GM18511 (cell line): Measurements from ENCODE around the gene ALG12.
"Not testable (repeated sequence)": the region's sequence is repeated elsewhere in the genome, so short reads cannot be mapped to it uniquely, and the experiment has no call there.

Source experiments
- ATAC-seq: cut with Tn5 transposase; IDR thresholded peaks from one replicate; pipeline ENCODE4 v1.9.1; 2021; ENCODE audit warnings: mild to moderate bottlenecking, moderate library complexity; ENCODE audit not compliant: unreplicated experiment

The ALG12 gene

GRCh38 chr22:49947296-49947622, 29.0 kb upstream of the ALG12 start:
- no peak for ATAC-seq

GRCh38 chr22:49946612-49947295, 28.5 kb upstream of the ALG12 start:
- no peak for ATAC-seq

GRCh38 chr22:49945042-49945794, 27.0 kb upstream of the ALG12 start:
- not testable (repeated sequence) for ATAC-seq

DNA sequence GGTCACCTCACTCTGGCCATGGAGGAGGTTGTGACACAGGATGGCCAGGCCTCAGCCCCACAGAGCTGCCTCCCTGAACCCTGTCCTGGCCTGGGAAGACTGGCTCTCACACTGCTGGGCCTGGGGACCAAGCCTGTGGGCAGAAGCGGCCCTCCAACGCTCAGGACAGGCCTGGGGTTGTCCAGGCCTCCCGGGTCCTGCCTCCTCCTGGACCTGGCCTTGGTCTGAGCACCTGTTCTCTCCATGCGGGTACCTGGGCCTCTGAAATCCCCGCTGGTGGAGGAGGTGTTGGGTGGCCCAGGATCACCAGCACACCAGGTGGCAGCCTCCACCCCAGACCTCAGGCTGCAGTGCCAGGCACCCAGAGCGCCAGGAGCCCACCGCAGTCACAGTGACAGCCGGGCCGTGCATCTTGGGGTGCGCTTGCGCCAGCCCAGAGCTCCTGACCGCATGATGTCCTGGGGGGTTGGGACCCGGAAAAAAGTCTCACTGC, 26.2 kb upstream of the ALG12 start:
- no peak for ATAC-seq

DNA sequence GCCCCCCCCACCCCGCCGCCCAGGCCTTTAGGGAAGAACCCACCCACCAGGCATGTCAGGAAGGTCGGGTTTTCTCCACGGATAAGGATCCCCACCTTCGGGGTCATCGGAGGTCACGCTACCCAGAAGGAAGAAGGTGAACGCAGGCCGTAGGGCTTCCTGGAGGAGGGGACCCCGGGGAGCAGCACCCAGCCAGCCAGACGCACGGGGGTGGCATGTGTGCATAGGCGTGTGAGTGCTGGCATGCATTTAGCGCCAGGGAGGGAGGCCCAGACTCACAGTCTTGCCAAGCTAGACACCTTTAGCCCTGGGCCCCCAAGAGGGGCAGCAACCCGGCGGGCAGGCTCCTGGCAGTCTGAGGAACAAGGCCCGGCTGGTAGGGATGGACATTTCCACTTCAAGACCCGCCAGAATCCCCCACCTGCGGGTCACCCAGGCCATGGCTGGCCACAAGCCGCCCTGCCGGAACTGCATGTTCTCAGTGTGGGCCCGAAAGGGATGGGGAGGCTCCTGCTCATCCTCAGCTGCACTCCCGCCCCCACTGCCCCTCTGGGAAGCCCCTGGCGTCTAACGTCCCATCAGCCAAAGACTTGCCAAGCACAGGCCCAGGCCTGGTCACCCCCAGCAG, 25.6 kb upstream of the ALG12 start:
- no peak for ATAC-seq

DNA sequence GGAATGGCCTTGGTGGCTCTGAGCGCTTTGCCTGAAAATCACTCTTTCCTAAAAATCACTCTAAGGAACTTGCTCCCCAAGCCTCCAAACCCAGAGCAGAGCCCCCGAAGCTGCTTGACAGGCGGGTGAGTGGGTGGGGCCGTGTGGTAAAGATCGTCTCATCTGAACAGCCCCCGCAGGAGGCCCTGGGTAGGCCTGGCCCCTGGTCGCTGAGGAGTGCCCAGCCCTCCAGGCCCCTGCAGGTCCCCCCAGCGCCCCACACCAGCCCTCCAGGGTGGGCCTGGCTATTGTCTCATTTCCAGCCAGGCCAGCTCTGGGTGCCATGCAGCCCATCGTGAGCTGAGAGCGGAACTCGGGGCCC, 25.1 kb upstream of the ALG12 start:
- no peak for ATAC-seq

GRCh38 chr22:49942565-49943404, 24.5 kb upstream of the ALG12 start:
- no peak for ATAC-seq

GRCh38 chr22:49941507-49942316, 23.5 kb upstream of the ALG12 start:
- ATAC-seq, result no peak

DNA sequence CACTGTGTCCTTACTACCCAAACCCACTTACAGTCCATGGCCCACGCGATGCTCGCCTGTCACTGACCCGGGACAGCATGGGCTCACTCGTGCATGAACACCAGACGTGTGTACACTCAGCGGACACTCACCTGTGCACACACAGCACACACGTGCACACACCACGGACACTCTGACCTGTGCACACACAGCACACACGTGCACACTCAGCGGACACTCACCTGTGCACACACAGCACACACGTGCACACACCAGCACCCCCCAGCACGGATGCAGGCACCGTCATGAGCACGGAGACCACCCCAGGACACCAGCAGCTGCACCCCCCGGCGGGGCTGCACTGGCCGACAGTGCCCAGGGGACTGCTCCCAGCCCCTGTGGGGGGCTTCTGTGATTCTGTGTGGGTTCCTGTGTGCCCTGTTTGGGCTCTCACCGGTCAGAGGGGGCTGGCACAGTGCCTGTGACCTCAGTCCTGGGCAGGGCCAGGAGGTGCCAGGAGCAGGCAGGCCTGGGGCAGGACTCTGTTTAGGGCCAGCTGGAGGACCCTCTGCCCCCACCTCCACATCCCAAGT, 20.4 kb upstream of the ALG12 start:
- no peak for ATAC-seq

DNA sequence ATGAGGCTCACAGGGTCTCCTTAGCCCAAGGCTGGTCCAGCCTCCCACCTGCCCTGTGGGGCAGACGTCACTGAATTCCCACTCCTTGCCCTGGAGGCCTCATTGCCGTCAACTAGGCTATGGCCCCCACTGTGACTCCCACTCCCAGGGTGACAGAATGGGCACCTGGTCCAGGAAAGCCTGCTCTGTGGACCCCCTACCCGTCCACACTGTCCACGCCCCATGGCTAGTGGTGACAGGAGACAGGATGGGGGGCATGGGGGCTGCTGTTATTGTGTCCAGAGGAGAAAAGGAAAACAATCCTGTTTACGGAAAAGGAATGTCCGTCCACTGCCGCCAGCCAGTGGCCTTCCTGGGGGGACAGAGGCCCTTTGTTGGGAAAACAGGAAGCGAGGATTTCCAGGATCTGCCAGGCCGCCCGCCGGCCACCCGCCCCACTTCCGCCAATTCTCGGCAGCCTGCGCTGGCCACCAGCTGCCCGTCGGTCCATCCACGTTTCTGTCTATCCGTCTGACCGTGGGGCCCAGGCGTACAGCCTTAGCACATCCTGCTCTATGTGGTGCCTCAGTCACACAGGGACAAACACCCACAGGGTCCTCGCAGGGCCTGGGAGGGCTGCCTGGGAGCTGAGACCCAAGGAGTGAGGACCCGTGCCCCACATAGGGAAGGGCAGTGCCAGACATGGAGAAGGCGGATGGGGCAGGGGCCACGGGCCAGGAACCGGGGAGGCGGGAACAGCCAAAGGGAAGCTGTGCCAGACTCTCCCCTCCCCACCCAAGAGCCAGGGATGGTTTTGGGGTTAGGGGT, 19.7 kb upstream of the ALG12 start:
- no peak for ATAC-seq

- ATAC-seq, result no peak
Observed at GRCh38 chr22:49936973-49937757, 18.9 kb upstream of the ALG12 start.

- ATAC-seq, result peak; percentile 75
Observed at GRCh38 chr22:49936018-49936972, 18.1 kb upstream of the ALG12 start.

GRCh38 chr22:49935561-49935960, 17.3 kb upstream of the ALG12 start:
- ATAC-seq, result no peak

DNA sequence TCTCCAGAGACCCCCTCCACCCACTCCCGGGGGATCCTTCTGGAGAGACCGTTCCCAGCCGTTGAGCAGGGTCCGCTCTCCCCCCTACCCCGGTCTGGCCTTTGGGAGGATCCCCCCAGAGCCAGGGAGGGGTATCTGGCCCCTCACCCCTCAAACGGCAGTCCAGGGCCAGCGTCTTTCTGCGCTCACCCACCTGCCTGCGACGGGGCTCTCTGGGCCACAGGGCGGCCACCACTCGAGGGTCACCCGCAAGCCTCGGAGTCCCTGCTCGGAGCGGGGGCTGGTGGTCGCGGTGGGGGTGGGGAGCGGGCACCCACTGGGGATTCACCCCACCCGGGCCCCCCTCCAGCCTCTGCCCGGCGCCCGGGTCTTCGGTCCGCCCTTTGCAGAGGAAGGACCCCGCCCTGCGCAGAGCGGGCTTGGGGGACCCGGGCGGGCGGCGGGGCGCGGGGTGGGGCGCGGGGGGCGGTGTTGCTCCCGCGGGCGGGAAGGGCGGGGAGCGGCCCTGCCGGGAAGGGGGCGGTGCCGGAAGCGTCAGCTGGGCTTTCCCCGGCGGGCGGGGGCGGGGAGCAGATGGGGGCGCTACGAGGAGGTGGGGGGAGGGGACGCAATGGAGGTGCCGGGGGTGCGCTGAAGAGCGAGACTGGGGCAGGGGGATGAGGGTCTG, 16.8 kb upstream of the ALG12 start:
- ATAC-seq, result no peak

GRCh38 chr22:49934160-49934890, 16.1 kb upstream of the ALG12 start:
- no peak for ATAC-seq
